Endothelial cell of umbilical vein (primary cell): ENCODE measurements around the gene PRICKLE4. TPM values are rescaled to one million over a fixed set of nuclear protein-coding genes. Genes with fewer than 3 reads are reported as not detected.

Experiments
- BruUV-seq: library from RNA; stranded (reverse); fragments of 400-500 nt; replicated peaks from 2 replicates; lab custom pipeline; 2021; lab: Mats Ljungman, UMichigan
- CTCF ChIA-PET: fragments of 300-600, 350-600 bp; sonication (Branson Sonifier 250); formaldehyde crosslinking; loops from one replicate; lab custom pipeline; 2021; ENCODE audit warnings: antibody characterized with exemption, inconsistent platforms; lab: Charles Lee
- POLR2A ChIA-PET: fragments of 300-600, 350-600 bp; sonication (Branson Sonifier 250); formaldehyde crosslinking; loops from one replicate; lab custom pipeline; 2021; ENCODE audit warnings: antibody characterized with exemption, inconsistent platforms; lab: Charles Lee
- DNase-seq: peaks from one replicate; pipeline ENCODE4 v3.0.0-alpha.2; 2011; ENCODE audit warnings: low read depth, low spot score
- FAIRE-seq: peaks from 2 replicates; lab custom pipeline; 2011; peaks lifted over from hg19 to GRCh38; lab: Jason Lieb, UNC
- H2AFZ ChIP-seq: 2 replicates; pipeline ENCODE4 v1.6.0; 2012; ENCODE audit warnings: low read depth, low read length, control low read depth, inconsistent platforms
- H3K27ac ChIP-seq: 2 replicates; pipeline ENCODE4 v1.5.1; 2011; ENCODE audit warnings: low read depth, mild to moderate bottlenecking, control low read depth, low read length, moderate library complexity; ENCODE audit not compliant: insufficient read depth
- H3K27me3 ChIP-seq, 2 experiments: 2 replicates each; pipeline versions ENCODE4 v1.6.0 to v1.6.1; 2011; ENCODE audit warnings: low read length in 2 of 2, mixed read lengths in 1 of 2; ENCODE audit not compliant: control insufficient read depth in 2 of 2, insufficient read depth in 2 of 2
- H3K36me3 ChIP-seq, 2 experiments: 2 replicates in 1 of 2; 3 replicates in 1 of 2; pipeline ENCODE4 v1.5.1; 2011; ENCODE audit warnings: low read length in 2 of 2, mild to moderate bottlenecking in 1 of 2, moderate library complexity in 1 of 2; ENCODE audit not compliant: control insufficient read depth in 2 of 2, insufficient read depth in 2 of 2; ENCODE audit errors: extremely low read depth in 1 of 2
- H3K4me1 ChIP-seq: 3 replicates; pipeline ENCODE4 v1.5.1; 2011; ENCODE audit warnings: mild to moderate bottlenecking, low read length; ENCODE audit not compliant: control insufficient read depth, insufficient read depth; ENCODE audit errors: extremely low read depth
- H3K4me2 ChIP-seq: 2 replicates; pipeline ENCODE4 v1.6.1; 2011; ENCODE audit warnings: low read length, control low read depth, mixed read lengths; ENCODE audit not compliant: insufficient read depth
- H3K4me3 ChIP-seq, 3 experiments: fragments of 200-600 bp in 1 of 3; sonication (generic), shearing (Covaris generic) in 1 of 3; replicated peaks in 1 of 3; 2 replicates each; pipeline ENCODE4 v1.5.1; 2011 to 2016; ENCODE audit warnings: control low read depth in 3 of 3, low read length in 3 of 3, mild to moderate bottlenecking in 2 of 3, inconsistent platforms in 1 of 3, low read depth in 1 of 3, moderate library complexity in 1 of 3; ENCODE audit not compliant: insufficient read depth in 1 of 3
- H3K79me2 ChIP-seq: 2 replicates; pipeline ENCODE4 v1.6.0; 2012; ENCODE audit warnings: low read length, inconsistent platforms; ENCODE audit not compliant: control insufficient read depth, insufficient read depth
- H3K9ac ChIP-seq: replicated peaks from 2 replicates; pipeline ENCODE3; 2011; ENCODE audit warnings: low read length, control low read depth; ENCODE audit not compliant: insufficient read depth; ENCODE audit errors: extremely low read depth
- H3K9me1 ChIP-seq: replicated peaks from 3 replicates; pipeline ENCODE4 v1.6.0; 2011; ENCODE audit warnings: mild to moderate bottlenecking, low read length; ENCODE audit not compliant: control insufficient read depth, insufficient read depth; ENCODE audit errors: extremely low read depth
- H3K9me3 ChIP-seq: replicated peaks from 2 replicates; pipeline ENCODE4 v1.5.1; 2012; ENCODE audit warnings: low read length, inconsistent platforms; ENCODE audit not compliant: control insufficient read depth, insufficient read depth
- H4K20me1 ChIP-seq: replicated peaks from 2 replicates; pipeline ENCODE3; 2011; ENCODE audit warnings: mild to moderate bottlenecking, low read length; ENCODE audit not compliant: control insufficient read depth, insufficient read depth; ENCODE audit errors: extremely low read depth
- MYC ChIP-seq: IDR thresholded peaks from one replicate; pipeline ENCODE4 v1.6.1; 2011; ENCODE audit warnings: mild to moderate bottlenecking, low read depth, low read length
- POLR2AphosphoS5 ChIP-seq: IDR thresholded peaks from 2 replicates; pipeline ENCODE4 v1.6.1; 2012; ENCODE audit warnings: low read depth, mild to moderate bottlenecking, control low read depth, low read length, moderate library complexity; ENCODE audit not compliant: insufficient read depth
- dilution Hi-C: fragments of 300-500 bp; cut with MboI; formaldehyde crosslinking; loops from one replicate; pipeline ENCODE4 v1.15.0; 2019; ENCODE audit warnings: low sequenced_read_pairs; ENCODE audit not compliant: extremely low pct_ligation_motif_present
- intact Hi-C: fragments of 100-400 bp; cut with micrococcal nuclease; formaldehyde crosslinking; loops from one replicate; pipeline ENCODE4 v1.10.0; 2022
- polyA plus RNA-seq, 4 experiments: library from polyadenylated mRNA; depleted of rRNA in 3 of 4; stranded (reverse) in 3 of 4; unstranded in 1 of 4; fragments of >200 nt; gene quantifications; 2 replicates each; pipeline versions ENCODE4 v1.2.1 to v1.2.3, GENCODE V29; 2011 to 2012; ENCODE audit warnings: missing spikeins in 1 of 4
- total RNA-seq: library from RNA; stranded (reverse); gene quantifications from 2 replicates; pipeline ENCODE4 v1.2.3, GENCODE V29; 2021
- TF ChIP-seq, protein P1 (sequence below), 2 donors: IDR thresholded peaks; 1 replicate in 1 of 2; 2 replicates in 1 of 2; pipeline ENCODE4 v1.5.1; 2011; ENCODE audit warnings: low read length in 2 of 2, mild to moderate bottlenecking in 2 of 2, moderate library complexity in 2 of 2, control low read depth in 1 of 2, inconsistent platforms in 1 of 2, low read depth in 1 of 2; ENCODE audit not compliant: insufficient read depth in 1 of 2; ENCODE audit errors: extremely low read depth in 1 of 2

The PRICKLE4 gene
- total and polyA plus RNA-seq, 2 donors (not counting 3 experiments of a cell fraction or from before 2014, with no cell fraction given): 1.0 to 3.3 TPM

- H3K9me3 ChIP-seq: no peaks in the 10 kb centered on the region
- H3K4me2 ChIP-seq: peak within 1 kb of the TSS; percentile 93
- dilution Hi-C loops (no loop called here), intact Hi-C loops (loop anchor here (1.0 to 2.0 kb wide), 4 partner anchors 156 to 435 kb away; no protein-coding TSS in a partner anchor)
- H3K4me3 ChIP-seq: peak within 1 kb of the TSS; percentile 73 to 86 (median 78)
- H3K27ac ChIP-seq: no peak within 1 kb of the TSS
- FAIRE-seq (peak; percentile 94), DNase-seq (peak; percentile 95)
- no peaks in the 10 kb centered on the region for H3K9me1 ChIP-seq
- TF ChIP-seq, protein P1, sequence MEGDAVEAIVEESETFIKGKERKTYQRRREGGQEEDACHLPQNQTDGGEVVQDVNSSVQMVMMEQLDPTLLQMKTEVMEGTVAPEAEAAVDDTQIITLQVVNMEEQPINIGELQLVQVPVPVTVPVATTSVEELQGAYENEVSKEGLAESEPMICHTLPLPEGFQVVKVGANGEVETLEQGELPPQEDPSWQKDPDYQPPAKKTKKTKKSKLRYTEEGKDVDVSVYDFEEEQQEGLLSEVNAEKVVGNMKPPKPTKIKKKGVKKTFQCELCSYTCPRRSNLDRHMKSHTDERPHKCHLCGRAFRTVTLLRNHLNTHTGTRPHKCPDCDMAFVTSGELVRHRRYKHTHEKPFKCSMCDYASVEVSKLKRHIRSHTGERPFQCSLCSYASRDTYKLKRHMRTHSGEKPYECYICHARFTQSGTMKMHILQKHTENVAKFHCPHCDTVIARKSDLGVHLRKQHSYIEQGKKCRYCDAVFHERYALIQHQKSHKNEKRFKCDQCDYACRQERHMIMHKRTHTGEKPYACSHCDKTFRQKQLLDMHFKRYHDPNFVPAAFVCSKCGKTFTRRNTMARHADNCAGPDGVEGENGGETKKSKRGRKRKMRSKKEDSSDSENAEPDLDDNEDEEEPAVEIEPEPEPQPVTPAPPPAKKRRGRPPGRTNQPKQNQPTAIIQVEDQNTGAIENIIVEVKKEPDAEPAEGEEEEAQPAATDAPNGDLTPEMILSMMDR (IDR thresholded peaks at IDR 0.05; ENCODE audit: extremely low read depth in 1 of 2, insufficient read depth in 1 of 2, low read depth in 1 of 2, low read length in 2 of 2): peak; percentile 93 to 98
- TF ChIP-seq POLR2AphosphoS5: peak; percentile 39
- TF ChIP-seq MYC: no peak
- no peaks in the 10 kb centered on the region for H3K79me2 ChIP-seq
- peak within 1 kb of the TSS; percentile 97 for H2AFZ ChIP-seq
- H3K27me3 ChIP-seq: no peaks in the 10 kb centered on the region
- POLR2A ChIA-PET: interaction anchor here (0.5 kb wide), 1 partner anchor 270 kb away, joined by 3 read pairs; the partner anchor contains the start of gene TAF8
- peaks cover 5% of the 10 kb centered on the region in 2 experiments for H3K36me3 ChIP-seq
- BruUV-seq: no TSS peak
- peaks cover 18% of the 10 kb centered on the region for H3K4me1 ChIP-seq
- CTCF ChIA-PET: interaction anchor here (0.6 to 1.1 kb wide), 12 partner anchors 11 to 434 kb away, joined by 3 to 7 read pairs (median 4); partner anchors contain the start of genes BYSL and MED20
- H3K9ac ChIP-seq: peak within 1 kb of the TSS; percentile 57
- H4K20me1 ChIP-seq: no peaks in the 10 kb centered on the region
These were observed 613 bp upstream of the PRICKLE4 start, which contains the start of gene FRS3 for GRCh38 chr6:41779788-41780550. Gene FRS3 (minus strand): TSS chr6:41779900. CDS start chr6:41776987, 2,913 bp downstream.
